A549 (cell line): ENCODE measurements around the gene DYNC1H1. TPM values are rescaled to one million over a fixed set of nuclear protein-coding genes. Genes with fewer than 3 reads are reported as not detected.
A peak's percentile ranks its signal among the peaks of the same experiment; 100 is the strongest.

Experiments
- ATAC-seq, 2 experiments: fragments of 200-7000 bp in 1 of 2; fragments of >200 bp in 1 of 2; cut with Nextera tagmentation in 1 of 2; cut with Tn5 transposase in 1 of 2; 3 replicates each; pipeline versions ENCODE4 v1.8.0 to v1.9.1; 2018 to 2020; ENCODE audit warnings: mild to moderate bottlenecking in 1 of 2, moderate library complexity in 1 of 2
- CTCF ChIA-PET: fragments of 300-600 bp; sonication (Branson Sonifier 250); formaldehyde crosslinking; extraction: SDS; loops from one replicate; lab custom pipeline; 2021; ENCODE audit warnings: antibody characterized with exemption, inconsistent platforms; lab: Yijun Ruan, JAX
- POLR2A ChIA-PET: fragments of 350-600 bp; formaldehyde crosslinking; extraction: SDS; loops from one replicate; lab custom pipeline; 2021; ENCODE audit warnings: antibody characterized with exemption, inconsistent platforms; lab: Yijun Ruan, JAX
- DNase-seq, 2 experiments: peaks; one replicate each; pipeline versions ENCODE4 v3.0.0 to v3.0.0-alpha.2; 2011 to 2016; ENCODE audit warnings: low read depth in 1 of 2, low spot score in 1 of 2
- FAIRE-seq: peaks from 2 replicates; lab custom pipeline; 2011; peaks lifted over from hg19 to GRCh38; lab: Jason Lieb, UNC
- H3K27ac ChIP-seq, 2 experiments: fragments of >200 bp; sonication (Bioruptor Twin); formaldehyde crosslinking; 3 replicates each; pipeline ENCODE4 v1.5.1; 2016 to 2017
- H3K4me1 ChIP-seq: fragments of >200 bp; sonication (Bioruptor Twin); formaldehyde crosslinking; 3 replicates; pipeline ENCODE4 v1.6.1; 2016
- H3K4me2 ChIP-seq: fragments of >200 bp; sonication (Bioruptor Twin); formaldehyde crosslinking; 3 replicates; pipeline ENCODE4 v1.6.1; 2016
- H3K4me3 ChIP-seq: fragments of >200 bp; sonication (Bioruptor Twin); formaldehyde crosslinking; 3 replicates; pipeline ENCODE4 v1.5.1; 2016
- H3K9me3 ChIP-seq: fragments of >200 bp; sonication (Bioruptor Twin); formaldehyde crosslinking; 3 replicates; pipeline ENCODE4 v1.6.1; 2016
- CBX8 ChIP-seq: fragments of 200-600 bp; sonication (generic); IDR thresholded peaks from 2 replicates; pipeline ENCODE4 v1.6.1; 2016
- CEBPB ChIP-seq, 2 experiments: fragments of >200 bp in 1 of 2; sonication (Bioruptor Twin) in 1 of 2; formaldehyde crosslinking in 1 of 2; IDR thresholded peaks; 2 replicates each; pipeline ENCODE4 v1.6.1; 2012 to 2016
- EHMT2 ChIP-seq: fragments of 200-600 bp; sonication (generic); IDR thresholded peaks from 2 replicates; pipeline ENCODE4 v1.6.1; 2016; ENCODE audit warnings: antibody characterized with exemption, low read depth, mild to moderate bottlenecking, moderate library complexity
- FOSB ChIP-seq: fragments of 250-450 bp; sonication (Bioruptor Pico); IDR thresholded peaks from 2 replicates; pipeline ENCODE4 v1.5.0; 2020; ENCODE audit warnings: mild to moderate bottlenecking, moderate library complexity
- HDAC2 ChIP-seq: fragments of 200-600 bp; sonication (generic); IDR thresholded peaks from 2 replicates; pipeline ENCODE4 v1.6.1; 2016
- HES2 ChIP-seq: fragments of >200 bp; sonication (Bioruptor Twin); formaldehyde crosslinking; IDR thresholded peaks from 2 replicates; pipeline ENCODE4 v1.6.1; 2016
- HOXB13 ChIP-seq: fragments of 250-450 bp; sonication (Bioruptor Pico); IDR thresholded peaks from 2 replicates; pipeline ENCODE4 v1.5.0; 2020; ENCODE audit warnings: low read depth, mild to moderate bottlenecking, moderate library complexity
- JUNB ChIP-seq: fragments of >200 bp; sonication (Bioruptor Twin); formaldehyde crosslinking; IDR thresholded peaks from 2 replicates; pipeline ENCODE4 v1.6.1; 2016
- KDM1A ChIP-seq: fragments of 200-600 bp; sonication (generic); IDR thresholded peaks from 2 replicates; pipeline ENCODE4 v1.6.1; 2016; ENCODE audit warnings: low read depth, mild to moderate bottlenecking
- POLR2A ChIP-seq: IDR thresholded peaks from 2 replicates; pipeline ENCODE4 v1.6.1; 2012; ENCODE audit warnings: mild to moderate bottlenecking, low read length
- POLR2AphosphoS2 ChIP-seq: conservative IDR thresholded peaks from 2 replicates; pipeline ENCODE4 v1.6.1; 2012; ENCODE audit warnings: low read length, improper control_type of control experiment, inconsistent platforms
- REST ChIP-seq: fragments of 200-600 bp; sonication (generic); IDR thresholded peaks from 2 replicates; pipeline ENCODE4 v1.6.1; 2016; ENCODE audit warnings: antibody characterized with exemption, mild to moderate bottlenecking, moderate library complexity
- RNF2 ChIP-seq: fragments of 200-600 bp; sonication (generic); IDR thresholded peaks from 2 replicates; pipeline ENCODE4 v1.6.1; 2016; ENCODE audit warnings: low read depth, mild to moderate bottlenecking, antibody characterized with exemption, moderate library complexity, borderline replicate concordance
- TFCP2L1 ChIP-seq: fragments of 250-450 bp; sonication (Bioruptor Pico); IDR thresholded peaks from 2 replicates; pipeline ENCODE4 v1.5.0; 2021; ENCODE audit warnings: mild to moderate bottlenecking
- USF2 ChIP-seq: fragments of 450-650 bp; IDR thresholded peaks from 2 replicates; pipeline ENCODE4 v1.6.1; 2014; ENCODE audit warnings: antibody characterized with exemption
- ZNF302 ChIP-seq: fragments of 250-450 bp; sonication (Bioruptor Pico); IDR thresholded peaks from 2 replicates; pipeline ENCODE4 v1.9.0; 2021; ENCODE audit warnings: inconsistent platforms, mild to moderate bottlenecking, moderate library complexity
- ZSCAN20 ChIP-seq: fragments of 250-450 bp; sonication (Bioruptor Pico); IDR thresholded peaks from 2 replicates; pipeline ENCODE4 v1.8.0; 2022; ENCODE audit warnings: mild to moderate bottlenecking, moderate library complexity
- WGBS: methylation state at CpG from one replicate; pipeline ENCODE4 v1.1.6; 2017; ENCODE audit errors: missing lambda C conversion rate; 5-methylcytosine and 5-hydroxymethylcytosine counted together
- polyA plus RNA-seq, 4 experiments: library from polyadenylated mRNA; depleted of rRNA in 3 of 4; stranded (reverse); fragments of >200 nt; fragmentation: RNase III in 1 of 4; extraction: RNeasy Plus Mini Kit Qiagen cat#74134 plus additional on column Dnase treatment in 1 of 4; gene quantifications; 2 replicates in 3 of 4; 3 replicates in 1 of 4; pipeline ENCODE4 v1.2.3, GENCODE V29; 2011 to 2017
- TF ChIP-seq, protein P1 (sequence below): fragments of 150-350 bp; IDR thresholded peaks from 2 replicates; pipeline ENCODE4 v1.6.1; 2014; ENCODE audit warnings: low read depth, mild to moderate bottlenecking, low read length
- TF ChIP-seq, protein P2 (sequence below): IDR thresholded peaks from 2 replicates; pipeline ENCODE4 v1.6.1; 2012
- TF ChIP-seq, protein P3 (sequence below): IDR thresholded peaks from 2 replicates; pipeline ENCODE4 v1.6.1; 2012; ENCODE audit warnings: low read depth, borderline replicate concordance

Gene DYNC1H1
- polyA plus RNA-seq, 2 of the 4 experiments (the other 2 are of a cell fraction): 177 to 187 TPM

DNA sequence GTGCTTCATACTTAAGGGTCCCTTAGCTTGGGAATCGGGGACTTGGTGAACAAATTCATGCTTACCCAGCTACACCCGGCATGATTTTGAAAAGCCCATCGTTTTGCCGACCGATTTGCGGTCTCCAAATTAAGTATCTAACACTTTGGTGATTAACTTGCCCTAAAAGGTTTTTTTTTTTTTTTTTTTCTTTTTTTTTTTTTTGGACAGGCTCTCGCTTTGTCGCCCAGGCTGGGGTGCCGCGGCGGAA, 123.3 kb downstream of the DYNC1H1 start:
- H3K4me1 ChIP-seq: peaks cover 33% of the 10 kb centered on the region
- ChIA-PET CTCF (interaction anchor here (0.6 to 2.8 kb wide), 8 partner anchors 9 to 428 kb away, joined by 3 to 18 read pairs (median 5); no protein-coding TSS in a partner anchor), POLR2A (interaction anchor here (0.6 to 1.0 kb wide), 6 partner anchors 8 to 327 kb away, joined by 3 to 13 read pairs (median 4); no protein-coding TSS in a partner anchor)
- 39% methylated on average over 11 of the region's 11 CpGs for WGBS
- TF ChIP-seq KDM1A (no peak), USF2 (no peak), CEBPB (IDR thresholded peaks at IDR 0.05) (no peak), RNF2 (no peak), HOXB13 (CRISPR knock-in tag) (no peak), ZNF302 (no peak), ZSCAN20 (CRISPR knock-in tag) (no peak)
- TF ChIP-seq, protein P1, sequence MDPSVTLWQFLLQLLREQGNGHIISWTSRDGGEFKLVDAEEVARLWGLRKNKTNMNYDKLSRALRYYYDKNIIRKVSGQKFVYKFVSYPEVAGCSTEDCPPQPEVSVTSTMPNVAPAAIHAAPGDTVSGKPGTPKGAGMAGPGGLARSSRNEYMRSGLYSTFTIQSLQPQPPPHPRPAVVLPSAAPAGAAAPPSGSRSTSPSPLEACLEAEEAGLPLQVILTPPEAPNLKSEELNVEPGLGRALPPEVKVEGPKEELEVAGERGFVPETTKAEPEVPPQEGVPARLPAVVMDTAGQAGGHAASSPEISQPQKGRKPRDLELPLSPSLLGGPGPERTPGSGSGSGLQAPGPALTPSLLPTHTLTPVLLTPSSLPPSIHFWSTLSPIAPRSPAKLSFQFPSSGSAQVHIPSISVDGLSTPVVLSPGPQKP: no peak
- H3K4me2 ChIP-seq: peak overlapping the region; percentile 91
- no peaks in the 10 kb centered on the region for H3K9me3 ChIP-seq
- H3K27ac ChIP-seq: peak overlapping the region; percentile 95 to 97
- no peak for DNase-seq
- peak overlapping the region; percentile 97 for H3K4me3 ChIP-seq
- FAIRE-seq: no peak
- ATAC-seq: no peak

- CTCF ChIA-PET: interaction anchor here (0.6 to 3.7 kb wide), 10 partner anchors 9 to 428 kb away, joined by 3 to 29 read pairs (median 5); no protein-coding TSS in a partner anchor
- Histone ChIP-seq H3K27ac (peak overlapping the region; percentile 95 to 97), H3K9me3 (no peaks in the 10 kb centered on the region), H3K4me1 (peaks cover 28% of the 10 kb centered on the region), H3K4me2 (peak overlapping the region; percentile 91), H3K4me3 (peak overlapping the region; percentile 97)
- no peak for ATAC-seq
- POLR2A ChIA-PET: interaction anchor here (0.6 to 1.0 kb wide), 5 partner anchors 8 to 328 kb away, joined by 3 to 13 read pairs (median 4); no protein-coding TSS in a partner anchor
- DNase-seq: no peak
- no peak for FAIRE-seq
- TF ChIP-seq POLR2A: 0 out of 2 replicates have a peak, but pooled peaks have one; percentile 1
- no peak for TF ChIP-seq HDAC2
- 89% methylated on average over 39 of the region's 39 CpGs for WGBS
These were observed 123.8 kb downstream of the DYNC1H1 start for GRCh38 chr14:102088012-102088792.

DNA sequence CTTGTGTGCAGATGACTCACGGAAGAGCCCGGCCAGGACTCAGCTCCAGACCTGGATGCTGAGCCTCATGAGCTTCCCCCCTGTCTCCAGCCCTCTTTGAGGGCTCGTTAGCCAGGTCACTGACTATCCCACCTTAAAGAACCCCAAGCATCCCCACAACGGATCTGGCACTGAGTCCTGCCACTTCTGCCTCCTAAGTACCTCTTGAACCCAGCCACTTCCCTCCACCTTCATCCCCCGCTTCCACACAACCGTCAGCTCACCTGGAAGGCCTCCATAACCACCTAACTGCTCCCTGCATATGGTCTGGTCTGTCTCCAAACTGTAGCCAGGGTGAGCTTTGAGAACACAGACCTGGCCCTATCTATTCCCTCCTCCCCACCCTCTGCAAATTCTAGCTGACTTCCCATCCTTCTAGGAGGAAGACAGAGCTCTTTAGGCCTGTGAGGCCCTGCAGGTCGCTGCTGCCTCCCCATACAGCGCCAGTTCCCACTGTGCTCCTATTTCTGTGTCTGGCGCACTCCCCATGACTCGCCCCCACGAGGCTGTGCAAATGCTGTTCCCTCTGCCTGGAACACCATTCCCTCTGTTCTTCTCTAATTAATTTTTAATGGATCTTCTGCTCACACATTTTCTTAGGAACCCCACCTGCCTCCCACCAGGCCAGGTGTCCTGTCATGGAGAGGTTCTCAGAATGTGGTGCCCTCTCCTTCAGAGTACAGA, 125.4 kb downstream of the DYNC1H1 start:
- 91% methylated on average over 11 of the region's 11 CpGs for WGBS
- Histone ChIP-seq H3K27ac (no peak overlapping the region), H3K4me1 (peaks cover 12% of the 10 kb centered on the region; the same call in 2 of the 3 replicates), H3K4me3 (no peak overlapping the region), H3K4me2 (no peak overlapping the region), H3K9me3 (no peaks in the 10 kb centered on the region)
- no peak for DNase-seq
- POLR2A ChIA-PET: interaction anchor here (0.6 kb wide), 1 partner anchor 44 kb away, joined by 3 read pairs; no protein-coding TSS in a partner anchor
- CTCF ChIA-PET: interaction anchor here (0.8 to 3.7 kb wide), 11 partner anchors 8 to 383 kb away, joined by 3 to 29 read pairs (median 4); no protein-coding TSS in a partner anchor
- no peak for FAIRE-seq
- no peak for ATAC-seq
- TF ChIP-seq HES2 (no peak), CBX8 (no peak), ZNF302 (no peak), REST (no peak), USF2 (no peak), EHMT2 (no peak), JUNB (no peak), FOSB (CRISPR knock-in tag) (no peak), POLR2AphosphoS2 (no peak), TFCP2L1 (CRISPR knock-in tag) (no peak)
- TF ChIP-seq, protein P2, sequence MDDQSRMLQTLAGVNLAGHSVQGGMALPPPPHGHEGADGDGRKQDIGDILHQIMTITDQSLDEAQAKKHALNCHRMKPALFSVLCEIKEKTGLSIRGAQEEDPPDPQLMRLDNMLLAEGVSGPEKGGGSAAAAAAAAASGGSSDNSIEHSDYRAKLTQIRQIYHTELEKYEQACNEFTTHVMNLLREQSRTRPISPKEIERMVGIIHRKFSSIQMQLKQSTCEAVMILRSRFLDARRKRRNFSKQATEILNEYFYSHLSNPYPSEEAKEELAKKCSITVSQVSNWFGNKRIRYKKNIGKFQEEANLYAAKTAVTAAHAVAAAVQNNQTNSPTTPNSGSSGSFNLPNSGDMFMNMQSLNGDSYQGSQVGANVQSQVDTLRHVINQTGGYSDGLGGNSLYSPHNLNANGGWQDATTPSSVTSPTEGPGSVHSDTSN: no peak
- TF ChIP-seq, protein P3, sequence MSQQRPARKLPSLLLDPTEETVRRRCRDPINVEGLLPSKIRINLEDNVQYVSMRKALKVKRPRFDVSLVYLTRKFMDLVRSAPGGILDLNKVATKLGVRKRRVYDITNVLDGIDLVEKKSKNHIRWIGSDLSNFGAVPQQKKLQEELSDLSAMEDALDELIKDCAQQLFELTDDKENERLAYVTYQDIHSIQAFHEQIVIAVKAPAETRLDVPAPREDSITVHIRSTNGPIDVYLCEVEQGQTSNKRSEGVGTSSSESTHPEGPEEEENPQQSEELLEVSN: no peak
